Measurements from ENCODE around the gene EPHA3.

DNA sequence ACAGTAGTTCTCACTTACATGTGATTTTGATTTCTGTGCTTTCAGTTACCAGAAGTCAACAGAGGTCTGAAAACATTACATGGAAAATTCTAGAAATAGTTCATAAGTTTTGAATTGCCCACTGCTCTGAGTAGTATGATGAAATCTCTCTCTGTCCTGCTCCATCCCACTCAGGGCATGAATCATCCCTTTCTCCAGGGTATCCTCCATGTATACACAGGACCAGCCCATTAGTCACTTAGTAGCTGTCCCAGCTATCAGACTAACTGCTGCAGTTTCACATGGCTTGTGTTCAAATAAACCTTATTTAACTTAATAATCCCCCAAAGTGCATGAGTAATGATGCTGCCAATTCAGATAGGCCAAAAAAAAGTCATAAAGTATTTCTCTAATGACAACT is 38.6 kb downstream of the EPHA3 start:
- TF ChIP-seq, protein P1, sequence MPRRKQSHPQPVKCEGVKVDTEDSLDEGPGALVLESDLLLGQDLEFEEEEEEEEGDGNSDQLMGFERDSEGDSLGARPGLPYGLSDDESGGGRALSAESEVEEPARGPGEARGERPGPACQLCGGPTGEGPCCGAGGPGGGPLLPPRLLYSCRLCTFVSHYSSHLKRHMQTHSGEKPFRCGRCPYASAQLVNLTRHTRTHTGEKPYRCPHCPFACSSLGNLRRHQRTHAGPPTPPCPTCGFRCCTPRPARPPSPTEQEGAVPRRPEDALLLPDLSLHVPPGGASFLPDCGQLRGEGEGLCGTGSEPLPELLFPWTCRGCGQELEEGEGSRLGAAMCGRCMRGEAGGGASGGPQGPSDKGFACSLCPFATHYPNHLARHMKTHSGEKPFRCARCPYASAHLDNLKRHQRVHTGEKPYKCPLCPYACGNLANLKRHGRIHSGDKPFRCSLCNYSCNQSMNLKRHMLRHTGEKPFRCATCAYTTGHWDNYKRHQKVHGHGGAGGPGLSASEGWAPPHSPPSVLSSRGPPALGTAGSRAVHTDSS (tag by site-specific recombination; IDR thresholded peaks at IDR 0.05): no peak
- TF ChIP-seq ZNF266 (tag by site-specific recombination; IDR thresholded peaks at IDR 0.05; ENCODE audit: low read depth) (no peak), YY1 (tag by site-specific recombination; IDR thresholded peaks at IDR 0.05) (no peak), ZNF529 (tag by site-specific recombination; IDR thresholded peaks at IDR 0.05; ENCODE audit: insufficient replicate concordance) (no peak), TCF7L2 (IDR thresholded peaks at IDR 0.05; ENCODE audit: borderline replicate concordance, low read depth, low read length) (no peak), ZBTB8A (tag by site-specific recombination; IDR thresholded peaks at IDR 0.05) (no peak), ZNF350 (tag by site-specific recombination; IDR thresholded peaks at IDR 0.05) (no peak), BCL11A (tag by site-specific recombination; IDR thresholded peaks at IDR 0.05; ENCODE audit: low read depth) (no peak), ZNF248 (tag by site-specific recombination; IDR thresholded peaks at IDR 0.05) (no peak), ZNF311 (tag by site-specific recombination; IDR thresholded peaks at IDR 0.05; ENCODE audit: borderline replicate concordance) (no peak), ZNF596 (tag by site-specific recombination; IDR thresholded peaks at IDR 0.05) (no peak), ZNF175 (tag by site-specific recombination; IDR thresholded peaks at IDR 0.05) (no peak)
- TF ChIP-seq, protein P2, sequence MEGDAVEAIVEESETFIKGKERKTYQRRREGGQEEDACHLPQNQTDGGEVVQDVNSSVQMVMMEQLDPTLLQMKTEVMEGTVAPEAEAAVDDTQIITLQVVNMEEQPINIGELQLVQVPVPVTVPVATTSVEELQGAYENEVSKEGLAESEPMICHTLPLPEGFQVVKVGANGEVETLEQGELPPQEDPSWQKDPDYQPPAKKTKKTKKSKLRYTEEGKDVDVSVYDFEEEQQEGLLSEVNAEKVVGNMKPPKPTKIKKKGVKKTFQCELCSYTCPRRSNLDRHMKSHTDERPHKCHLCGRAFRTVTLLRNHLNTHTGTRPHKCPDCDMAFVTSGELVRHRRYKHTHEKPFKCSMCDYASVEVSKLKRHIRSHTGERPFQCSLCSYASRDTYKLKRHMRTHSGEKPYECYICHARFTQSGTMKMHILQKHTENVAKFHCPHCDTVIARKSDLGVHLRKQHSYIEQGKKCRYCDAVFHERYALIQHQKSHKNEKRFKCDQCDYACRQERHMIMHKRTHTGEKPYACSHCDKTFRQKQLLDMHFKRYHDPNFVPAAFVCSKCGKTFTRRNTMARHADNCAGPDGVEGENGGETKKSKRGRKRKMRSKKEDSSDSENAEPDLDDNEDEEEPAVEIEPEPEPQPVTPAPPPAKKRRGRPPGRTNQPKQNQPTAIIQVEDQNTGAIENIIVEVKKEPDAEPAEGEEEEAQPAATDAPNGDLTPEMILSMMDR (tag by site-specific recombination; IDR thresholded peaks at IDR 0.05): no peak
- TF ChIP-seq, protein P3, sequence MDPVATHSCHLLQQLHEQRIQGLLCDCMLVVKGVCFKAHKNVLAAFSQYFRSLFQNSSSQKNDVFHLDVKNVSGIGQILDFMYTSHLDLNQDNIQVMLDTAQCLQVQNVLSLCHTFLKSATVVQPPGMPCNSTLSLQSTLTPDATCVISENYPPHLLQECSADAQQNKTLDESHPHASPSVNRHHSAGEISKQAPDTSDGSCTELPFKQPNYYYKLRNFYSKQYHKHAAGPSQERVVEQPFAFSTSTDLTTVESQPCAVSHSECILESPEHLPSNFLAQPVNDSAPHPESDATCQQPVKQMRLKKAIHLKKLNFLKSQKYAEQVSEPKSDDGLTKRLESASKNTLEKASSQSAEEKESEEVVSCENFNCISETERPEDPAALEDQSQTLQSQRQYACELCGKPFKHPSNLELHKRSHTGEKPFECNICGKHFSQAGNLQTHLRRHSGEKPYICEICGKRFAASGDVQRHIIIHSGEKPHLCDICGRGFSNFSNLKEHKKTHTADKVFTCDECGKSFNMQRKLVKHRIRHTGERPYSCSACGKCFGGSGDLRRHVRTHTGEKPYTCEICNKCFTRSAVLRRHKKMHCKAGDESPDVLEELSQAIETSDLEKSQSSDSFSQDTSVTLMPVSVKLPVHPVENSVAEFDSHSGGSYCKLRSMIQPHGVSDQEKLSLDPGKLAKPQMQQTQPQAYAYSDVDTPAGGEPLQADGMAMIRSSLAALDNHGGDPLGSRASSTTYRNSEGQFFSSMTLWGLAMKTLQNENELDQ (tag by site-specific recombination; IDR thresholded peaks at IDR 0.05; ENCODE audit: low read depth): no peak
